Activated CD8-positive, alpha-beta memory T cell treated with anti-CD3 and anti-CD28 coated beads, Interleukin-2, amount 50 U/mL, for 24 hours (primary cell): ENCODE measurements around the gene RPS19.

Source experiments
- DNase-seq: peaks from one replicate; pipeline ENCODE4 v3.0.0-alpha.2; 2020; ENCODE audit errors: extremely low read depth

The RPS19 gene

DNA sequence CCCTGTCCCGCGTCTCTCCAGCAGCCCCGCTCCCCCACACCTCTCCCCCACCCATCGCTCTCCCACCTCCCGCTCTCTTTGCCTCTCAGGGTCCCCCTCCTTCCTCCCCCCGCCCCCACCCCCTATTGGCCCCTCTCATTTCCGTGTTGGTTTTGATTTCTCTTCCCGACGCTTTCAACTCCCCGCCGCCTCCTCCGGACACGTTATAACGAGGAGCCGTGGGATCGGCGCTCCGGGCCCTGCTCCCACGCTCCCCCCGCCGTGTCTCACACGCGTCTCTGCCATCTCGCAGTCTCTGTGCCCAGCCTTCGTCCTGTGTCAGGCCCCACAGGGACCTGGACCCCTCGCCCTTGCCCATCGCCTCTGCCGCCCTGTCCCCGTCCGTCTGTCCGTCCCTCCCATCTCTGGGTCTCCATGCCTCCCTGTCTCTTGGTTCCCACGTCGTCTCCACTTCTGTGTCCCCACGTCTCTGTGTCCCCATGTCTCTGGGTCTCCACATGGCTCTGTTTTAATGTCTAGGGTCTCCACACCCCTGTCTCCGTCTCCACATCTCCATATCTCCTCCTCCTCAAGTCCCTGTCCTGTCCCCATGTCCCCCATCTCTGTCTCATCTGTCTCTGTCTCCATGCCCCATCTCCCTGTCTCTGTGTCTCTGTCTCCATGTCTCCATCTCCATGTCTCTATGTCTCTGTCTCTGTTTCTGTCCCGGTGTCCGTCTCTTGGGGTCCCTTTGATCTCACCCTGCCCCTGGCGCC lies 55.1 kb downstream of the RPS19 start:
- no peak for DNase-seq

DNA sequence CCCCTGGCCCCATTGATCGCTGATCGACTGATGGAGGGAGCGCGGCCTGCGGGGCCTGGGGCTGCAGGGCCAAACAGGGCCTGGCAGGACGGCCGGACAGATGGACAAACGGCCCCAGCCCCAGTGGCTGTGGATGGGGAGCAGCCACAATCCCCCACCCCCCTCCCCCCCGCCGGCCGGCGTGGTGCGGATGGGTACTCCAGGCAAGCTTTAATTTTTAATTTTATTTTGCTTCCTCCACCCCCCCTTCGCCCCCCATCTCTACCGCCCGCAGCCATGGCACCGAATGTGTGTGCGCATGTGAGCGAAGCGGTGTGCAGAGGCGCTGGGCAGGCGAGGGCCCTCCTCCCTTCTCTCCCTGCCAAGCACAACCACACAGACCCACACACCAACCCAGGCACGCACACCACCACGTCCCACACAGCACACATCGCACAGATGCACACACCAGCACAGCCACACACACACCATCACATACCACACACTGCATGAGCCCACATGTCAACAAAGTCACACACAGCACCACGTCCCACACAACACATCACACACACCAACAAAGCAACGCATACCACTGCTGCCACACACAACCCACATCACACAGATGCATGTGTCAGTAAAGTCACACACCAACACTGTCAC lies 55.8 kb downstream of the RPS19 start:
- no peak for DNase-seq

DNA sequence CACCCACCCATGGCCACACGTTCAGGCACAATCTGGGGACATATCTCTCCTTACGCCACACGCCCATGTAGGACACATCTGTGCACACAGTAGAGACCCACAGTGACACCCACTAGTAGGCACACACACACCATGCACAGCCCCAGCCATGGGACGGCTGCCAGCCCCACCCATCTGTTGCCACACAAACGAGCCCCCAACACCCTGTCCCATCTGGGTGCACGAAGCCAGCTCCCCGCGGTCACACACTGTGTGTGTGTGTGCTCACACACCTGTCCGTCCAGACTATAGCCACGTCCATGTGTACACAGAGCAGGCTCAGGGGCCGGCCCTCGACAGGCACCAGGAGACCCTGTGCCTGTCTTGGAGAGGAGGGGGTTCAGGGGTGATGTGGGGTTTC lies 57.6 kb downstream of the RPS19 start:
- DNase-seq, result no peak

GRCh38 chr19:41918095-41918494 lies 58.0 kb downstream of the RPS19 start:
- no peak for DNase-seq

GRCh38 chr19:41918653-41919244 lies 58.7 kb downstream of the RPS19 start:
- DNase-seq, result no peak

DNA sequence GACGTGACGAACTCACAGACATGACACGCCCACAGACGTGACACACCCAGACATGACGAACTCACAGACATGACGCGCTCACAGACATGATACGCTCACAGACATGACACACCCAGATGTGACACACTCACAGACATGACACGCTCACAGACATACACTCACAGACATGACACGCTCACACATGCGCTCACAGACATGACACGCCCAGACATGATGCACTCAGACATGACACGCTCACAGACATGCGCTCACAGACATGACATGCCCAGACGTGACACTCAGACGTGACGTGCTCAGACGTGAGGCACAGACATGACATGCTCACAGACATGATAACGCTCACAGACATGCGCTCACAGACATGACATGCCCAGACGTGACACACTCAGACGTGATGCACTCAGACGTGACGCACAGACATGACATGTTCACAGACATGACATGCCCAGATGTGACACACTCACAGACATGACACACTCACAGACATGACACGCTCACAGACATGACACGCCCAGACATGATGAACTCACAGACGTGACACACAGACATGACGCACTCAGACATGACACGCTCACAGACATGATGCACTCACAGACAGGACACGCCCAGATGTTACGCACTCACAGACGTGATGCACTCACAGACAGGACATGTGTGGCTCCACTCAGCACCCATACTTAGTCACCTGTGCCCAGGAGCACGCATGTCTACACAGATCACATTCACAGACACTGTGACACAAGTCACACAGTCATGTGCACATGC lies 60.1 kb downstream of the RPS19 start:
- no peak for DNase-seq

DNA sequence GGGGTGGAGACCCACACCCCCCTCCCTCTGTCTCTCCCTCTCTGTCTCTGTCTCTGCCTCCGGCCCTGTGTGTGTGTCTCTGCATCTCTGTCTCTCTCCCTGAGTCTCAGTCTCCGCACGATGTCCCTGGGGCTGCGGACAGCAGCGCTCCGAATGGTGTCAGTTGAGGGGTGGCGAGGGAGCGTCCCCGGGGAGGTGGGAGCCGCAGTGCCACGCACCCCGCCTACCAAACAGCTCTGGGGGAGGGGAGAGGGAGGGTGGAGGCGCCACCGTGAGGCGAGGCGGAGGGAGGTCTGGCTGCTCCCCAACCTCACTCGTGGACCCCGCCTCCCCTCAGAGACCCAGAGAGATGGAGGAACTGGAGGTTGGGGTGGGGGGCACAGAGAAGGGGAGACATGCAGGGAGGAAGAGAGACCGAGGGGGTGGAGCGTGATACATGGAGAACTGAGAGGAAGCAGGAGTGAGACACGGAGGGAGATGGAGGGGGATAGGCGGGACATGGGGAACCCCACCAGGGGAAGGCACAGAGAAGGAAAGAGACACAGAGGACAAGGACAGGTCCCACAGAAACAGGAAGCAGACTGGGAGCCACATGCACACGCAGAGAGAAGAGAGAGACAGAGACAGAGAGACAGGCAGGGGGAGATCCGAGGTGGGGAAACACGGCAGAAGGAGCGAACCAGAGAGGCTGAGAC lies 61.0 kb downstream of the RPS19 start:
- DNase-seq, result no peak

- no peak for DNase-seq
Observed at GRCh38 chr19:41921577-41922576, 61.8 kb downstream of the RPS19 start.
